GM18505 (cell line): Measurements from ENCODE around the gene ASAP3.
"Not testable (repeated sequence)": the region's sequence is repeated elsewhere in the genome, so short reads cannot be mapped to it uniquely, and the experiment has no call there.

Experiments
- ATAC-seq: cut with Tn5 transposase; IDR thresholded peaks from one replicate; pipeline ENCODE4 v1.9.1; 2021; ENCODE audit not compliant: unreplicated experiment
- POLR2A ChIP-seq: IDR thresholded peaks from 4 replicates; pipeline ENCODE4 v1.6.1; 2011; ENCODE audit warnings: borderline replicate concordance; ENCODE audit not compliant: insufficient read depth, insufficient read length; ENCODE audit errors: extremely low read depth

ASAP3 gene

GRCh38 chr1:23500466-23500865, 16.5 kb upstream of the ASAP3 start:
- no peak for ATAC-seq
- TF ChIP-seq POLR2A, result no peak

DNA sequence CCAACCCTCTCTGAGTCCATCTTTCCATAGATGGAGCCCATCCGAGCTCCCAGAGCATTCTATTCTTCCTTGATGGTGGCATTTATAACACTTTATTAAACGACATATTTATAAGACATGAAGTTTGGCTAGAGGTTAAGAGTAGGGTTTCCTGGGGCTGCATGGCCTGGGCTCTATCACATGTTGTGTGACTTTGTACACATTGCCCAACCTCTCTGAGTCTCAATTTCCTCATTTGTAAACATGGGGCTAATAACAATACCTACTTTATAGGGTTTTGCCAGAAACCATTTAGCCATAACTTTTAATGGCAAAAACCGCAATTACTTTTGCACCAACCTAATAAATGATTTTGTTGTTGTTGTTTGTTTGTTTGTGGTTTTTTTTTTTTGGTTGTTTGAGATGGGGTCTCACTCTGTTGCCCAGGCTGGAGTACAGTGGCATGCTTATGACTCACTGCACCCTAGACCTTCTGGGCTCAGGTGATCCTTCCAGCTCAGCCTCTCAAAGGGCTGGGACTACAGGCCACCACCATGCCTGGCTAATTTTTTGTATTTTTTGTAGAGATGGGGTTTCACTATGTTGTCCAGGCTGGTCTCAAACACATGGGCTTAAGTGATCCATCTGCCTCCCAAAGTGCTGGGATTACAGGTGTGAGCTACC, 13.9 kb upstream of the ASAP3 start:
- no peak for ATAC-seq

GRCh38 chr1:23496490-23497181, 12.7 kb upstream of the ASAP3 start:
- no peak for ATAC-seq
- no peak for TF ChIP-seq POLR2A

More for the DNA sequence above, 13.9 kb upstream of the ASAP3 start:
- TF ChIP-seq POLR2A, result no peak

DNA sequence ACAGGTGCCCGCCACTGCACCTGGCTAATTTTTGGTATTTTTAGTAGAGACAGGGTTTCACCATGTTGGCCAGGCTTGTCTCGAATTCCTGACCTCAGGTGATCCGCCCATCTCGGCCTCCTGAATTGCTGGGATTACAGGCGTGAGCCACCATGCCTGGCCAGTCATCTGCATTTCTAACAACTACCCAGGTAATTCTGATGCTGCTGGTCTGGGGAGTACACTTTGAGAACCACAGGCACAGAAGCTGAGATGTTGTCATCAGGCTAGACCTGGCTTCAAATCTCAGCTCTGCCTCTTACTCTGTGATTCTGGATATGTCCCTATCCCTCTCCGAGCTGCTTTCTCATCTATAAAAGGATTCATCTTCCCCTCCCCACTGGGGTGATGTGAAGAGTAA, 10.9 kb upstream of the ASAP3 start:
- ATAC-seq, result not testable (repeated sequence)

DNA sequence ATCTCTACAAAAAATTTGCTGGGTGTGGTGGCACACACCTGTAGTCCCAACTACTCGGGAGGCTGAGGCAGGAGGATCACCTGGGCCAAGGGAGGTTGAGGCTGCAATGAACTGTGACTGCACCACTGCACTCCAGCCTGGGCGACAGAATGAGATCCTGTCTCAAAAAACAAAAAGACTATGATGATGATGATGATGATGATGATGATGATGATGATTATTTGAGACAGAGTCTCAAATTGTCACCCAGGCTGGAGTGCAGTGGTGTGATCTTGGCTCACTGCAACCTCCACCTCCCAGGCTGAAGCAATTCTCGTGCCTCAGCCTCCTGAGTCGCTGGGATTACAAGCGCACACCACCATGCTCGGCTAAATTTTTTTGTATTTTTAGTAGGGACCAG, 8.8 kb upstream of the ASAP3 start:
- not testable (repeated sequence) for ATAC-seq

GRCh38 chr1:23492132-23492720, 8.2 kb upstream of the ASAP3 start:
- no peak for TF ChIP-seq POLR2A
- ATAC-seq, result no peak

DNA sequence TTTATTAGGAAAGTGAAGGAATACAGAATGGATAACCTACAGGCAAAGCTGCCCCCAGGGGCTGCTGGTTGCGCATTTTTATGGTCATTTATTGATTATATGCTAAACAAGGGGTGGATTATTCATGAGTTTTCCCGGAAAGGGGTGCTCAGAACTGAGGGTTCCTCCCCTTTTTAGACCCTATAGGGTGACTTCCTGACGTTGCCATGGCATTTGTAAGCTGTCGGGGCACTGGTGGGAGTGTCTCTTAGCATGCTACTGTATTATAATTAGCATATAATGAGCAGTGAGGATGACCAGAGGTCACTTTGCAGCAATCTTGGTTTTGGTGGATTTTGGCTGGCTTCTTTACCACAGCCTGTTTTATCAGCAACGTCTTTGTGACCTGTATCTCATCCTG, 5.9 kb upstream of the ASAP3 start:
- no peak for TF ChIP-seq POLR2A
- no peak for ATAC-seq

GRCh38 chr1:23485002-23485332, 988 bp upstream of the ASAP3 start:
- no peak for ATAC-seq
- no peak for TF ChIP-seq POLR2A

DNA sequence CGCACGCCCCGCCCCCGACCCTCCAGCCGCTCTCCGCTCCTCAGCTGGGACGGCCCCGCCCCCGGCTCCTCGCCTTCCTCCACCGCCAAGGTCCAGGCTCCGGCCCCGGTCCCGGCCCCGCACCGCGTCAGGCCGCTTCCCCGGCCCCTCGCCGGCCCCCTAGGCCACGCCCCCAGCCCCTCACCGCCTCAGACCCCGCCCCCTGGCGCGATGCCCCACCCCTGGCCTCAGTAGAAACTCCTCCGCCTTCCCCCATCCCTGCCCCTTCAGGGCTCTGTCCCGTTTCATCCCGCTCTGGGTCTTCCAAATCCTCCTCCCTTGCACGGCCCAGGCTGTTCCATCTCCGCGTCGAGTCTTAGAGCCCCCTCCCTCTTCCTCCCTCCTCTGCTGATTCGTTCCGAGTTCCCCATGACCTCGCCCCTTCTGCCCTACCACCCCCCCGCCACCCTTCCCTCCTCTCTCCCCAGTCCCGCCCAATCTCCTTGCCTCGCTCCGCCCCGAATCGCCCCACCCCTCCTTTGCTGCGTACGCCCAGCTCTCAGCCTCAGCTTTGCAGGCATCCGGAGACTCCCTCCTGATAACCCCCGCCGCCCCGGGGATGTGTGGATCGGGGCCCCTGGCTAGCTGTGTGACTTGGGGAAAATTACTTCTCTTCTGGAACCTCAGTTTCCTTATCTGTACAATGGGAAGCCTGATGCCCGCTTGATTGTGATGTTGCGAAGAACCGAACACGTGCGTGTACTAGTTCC, 448 bp upstream of the ASAP3 start:
- no peak for TF ChIP-seq POLR2A
- ATAC-seq, result peak; percentile 52

GRCh38 chr1:23481904-23482303, 2.1 kb downstream of the ASAP3 start:
- ATAC-seq, result no peak
- TF ChIP-seq POLR2A, result no peak

GRCh38 chr1:23481026-23481597, 2.9 kb downstream of the ASAP3 start:
- ATAC-seq, result no peak
- TF ChIP-seq POLR2A, result no peak

DNA sequence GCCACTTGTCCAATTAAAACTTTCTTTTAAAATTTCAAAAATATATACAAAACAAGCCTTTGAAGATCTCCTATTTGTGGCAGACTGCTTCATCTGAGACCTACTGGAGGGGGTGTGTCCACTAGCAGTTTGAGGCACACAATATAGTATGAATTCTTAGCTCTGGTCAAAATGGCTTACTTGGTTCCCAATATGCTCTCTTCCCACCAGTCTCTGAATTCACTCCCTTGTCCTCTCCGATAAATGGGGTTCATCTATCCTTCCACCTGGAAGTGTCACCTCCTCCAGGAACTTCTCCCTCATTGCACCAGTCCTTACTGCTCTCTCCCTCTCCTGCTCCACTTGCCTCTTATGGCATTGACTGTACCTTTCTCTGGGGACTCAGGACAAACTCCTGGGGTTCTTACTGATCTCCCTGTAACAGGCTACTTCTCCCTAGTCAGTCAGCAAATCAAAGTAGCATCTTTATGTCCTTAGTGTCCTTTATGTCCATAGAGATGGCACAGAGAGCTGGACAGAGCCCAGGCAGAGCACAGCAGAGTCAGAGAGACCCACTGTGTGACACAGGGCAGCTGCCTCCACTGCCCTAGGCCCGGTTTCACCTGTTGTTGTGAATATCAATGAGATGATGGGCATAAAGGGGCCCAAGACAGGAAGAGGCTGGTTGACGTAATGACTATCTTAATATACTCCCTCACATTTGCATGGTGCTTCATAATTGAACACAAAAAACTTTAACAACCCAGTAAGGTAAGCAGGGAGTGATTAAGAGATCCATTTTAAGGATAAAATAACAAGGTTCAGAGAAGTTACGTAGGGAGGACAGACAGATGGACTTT, 3.6 kb downstream of the ASAP3 start:
- TF ChIP-seq POLR2A, result no peak
- no peak for ATAC-seq

GRCh38 chr1:23479666-23479941, 4.4 kb downstream of the ASAP3 start:
- TF ChIP-seq POLR2A, result no peak
- ATAC-seq, result no peak

GRCh38 chr1:23478896-23479665, 4.9 kb downstream of the ASAP3 start:
- no peak for TF ChIP-seq POLR2A
- no peak for ATAC-seq
